Activated CD8-positive, alpha-beta memory T cell treated with anti-CD3 and anti-CD28 coated beads, Interleukin-2, amount 50 U/mL, for 48 hours (primary cell): ENCODE results near the gene TRHDE.

ENCODE experiments used
- DNase-seq: peaks from one replicate; pipeline ENCODE4 v3.0.0-alpha.2; 2020

Gene TRHDE

GRCh38 chr12:72323881-72324280 lies 51.7 kb downstream of the TRHDE start:
- DNase-seq = no peak

- DNase-seq = no peak
Measured at GRCh38 chr12:72330301-72330700, 58.1 kb downstream of the TRHDE start.

GRCh38 chr12:72330784-72331183 lies 58.6 kb downstream of the TRHDE start:
- DNase-seq = no peak

GRCh38 chr12:72337382-72337781 lies 65.2 kb downstream of the TRHDE start:
- DNase-seq = no peak

GRCh38 chr12:72337946-72338345 lies 65.8 kb downstream of the TRHDE start:
- DNase-seq = no peak

- DNase-seq = no peak
Measured at GRCh38 chr12:72338437-72338836, 66.3 kb downstream of the TRHDE start.

- DNase-seq = peak; percentile 54
Measured at GRCh38 chr12:72346363-72346944, 74.3 kb downstream of the TRHDE start.

GRCh38 chr12:72349491-72349890 lies 77.3 kb downstream of the TRHDE start:
- no peak for DNase-seq

- DNase-seq = no peak
Measured at GRCh38 chr12:72359416-72359815, 87.2 kb downstream of the TRHDE start.

- DNase-seq = no peak
Measured at GRCh38 chr12:72365151-72365550, 93.0 kb downstream of the TRHDE start.

- no peak for DNase-seq
Measured at GRCh38 chr12:72366255-72366654, 94.1 kb downstream of the TRHDE start.

- no peak for DNase-seq
Measured at GRCh38 chr12:72368298-72368697, 96.1 kb downstream of the TRHDE start.

GRCh38 chr12:72368719-72369422 lies 96.7 kb downstream of the TRHDE start:
- no peak for DNase-seq

GRCh38 chr12:72369423-72369959 lies 97.3 kb downstream of the TRHDE start:
- no peak for DNase-seq

- no peak for DNase-seq
Measured at GRCh38 chr12:72380441-72380840, 108.3 kb downstream of the TRHDE start.

- no peak for DNase-seq
Measured at GRCh38 chr12:72388322-72388721, 116.2 kb downstream of the TRHDE start.

- DNase-seq = no peak
Measured at GRCh38 chr12:72390146-72390545, 118.0 kb downstream of the TRHDE start.

- no peak for DNase-seq
Measured at GRCh38 chr12:72406111-72406510, 133.9 kb downstream of the TRHDE start.

- DNase-seq = no peak
Measured at GRCh38 chr12:72432037-72432604, 160.0 kb downstream of the TRHDE start.

GRCh38 chr12:72433298-72433697 lies 161.1 kb downstream of the TRHDE start:
- DNase-seq = no peak

GRCh38 chr12:72434999-72435398 lies 162.8 kb downstream of the TRHDE start:
- no peak for DNase-seq

GRCh38 chr12:72442217-72442616 lies 170.0 kb downstream of the TRHDE start:
- no peak for DNase-seq

- no peak for DNase-seq
Measured at GRCh38 chr12:72444125-72444524, 172.0 kb downstream of the TRHDE start.

GRCh38 chr12:72444566-72444965 lies 172.4 kb downstream of the TRHDE start:
- DNase-seq = no peak
